Uterus (tissue), 4 donors: ENCODE results near the gene GLIPR2. TPM values are rescaled to one million over a fixed set of nuclear protein-coding genes. Genes with fewer than 3 reads are reported as not detected.

Experiments
- DNase-seq, 2 donors: peaks; one replicate each; pipeline ENCODE4 v3.0.0-alpha.2; 2019 to 2020
- H3K27ac ChIP-seq, 2 donors: fragments of 200-600 bp; sonication (generic); 1 replicate in 1 of 2; 2 replicates in 1 of 2; pipeline ENCODE4 v1.5.1; 2016 to 2018
- H3K27me3 ChIP-seq, 2 donors: fragments of 200-600 bp; sonication (generic); one replicate each; pipeline ENCODE4 v1.5.1; 2018 to 2019; ENCODE audit warnings: control low read depth in 1 of 2
- H3K36me3 ChIP-seq, 2 donors: fragments of 200-600 bp; sonication (generic); one replicate each; pipeline ENCODE4 v1.5.1; 2019; ENCODE audit warnings: control low read depth in 1 of 2
- H3K4me1 ChIP-seq, 2 donors: fragments of 200-600 bp; sonication (generic); one replicate each; pipeline ENCODE4 v1.5.1; 2018 to 2019; ENCODE audit warnings: control low read depth in 1 of 2
- H3K4me3 ChIP-seq, 2 donors: fragments of 200-600 bp; sonication (generic); 1 replicate in 1 of 2; 2 replicates in 1 of 2; pipeline ENCODE4 v1.5.1; 2018 to 2019; ENCODE audit warnings: mild to moderate bottlenecking in 1 of 2
- H3K9me3 ChIP-seq, 2 donors: fragments of 200-600 bp; sonication (generic); one replicate each; pipeline ENCODE4 v1.5.1; 2019; ENCODE audit warnings: control low read depth in 1 of 2
- POLR2A ChIP-seq, 2 donors: fragments of 450-650 bp; IDR thresholded peaks; one replicate each; pipeline ENCODE4 v1.6.1; 2016; ENCODE audit warnings: antibody characterized with exemption in 2 of 2, mild to moderate bottlenecking in 1 of 2, moderate library complexity in 1 of 2
- intact Hi-C: fragments of 100-400 bp; cut with DNase I; formaldehyde crosslinking; loops from one replicate; pipeline ENCODE4 v1.15.1; 2023; ENCODE audit warnings: low total_unique reads
- total RNA-seq, 4 donors: library from RNA; depleted of rRNA in 3 of 4; stranded (reverse); fragments of >200 nt in 3 of 4; gene quantifications; one replicate each; pipeline versions ENCODE4 v1.1.0 to v1.2.4, GENCODE V29; 2014 to 2023
- TF ChIP-seq, protein P1 (sequence below), 4 experiments: fragments of 200-600 bp in 2 of 4; fragments of 450-650 bp in 2 of 4; sonication (generic) in 2 of 4; IDR thresholded peaks; one replicate each; pipeline ENCODE4 v1.5.1; 2016 to 2019; ENCODE audit warnings: antibody characterized with exemption in 4 of 4, mild to moderate bottlenecking in 2 of 4, moderate library complexity in 1 of 4
- donor health status: DM: yes; HTN: yes; CAD: no.

Gene GLIPR2
- total RNA-seq, 4 donors from 2014 or later = 25.6 to 109 (median 60.8) TPM

DNA sequence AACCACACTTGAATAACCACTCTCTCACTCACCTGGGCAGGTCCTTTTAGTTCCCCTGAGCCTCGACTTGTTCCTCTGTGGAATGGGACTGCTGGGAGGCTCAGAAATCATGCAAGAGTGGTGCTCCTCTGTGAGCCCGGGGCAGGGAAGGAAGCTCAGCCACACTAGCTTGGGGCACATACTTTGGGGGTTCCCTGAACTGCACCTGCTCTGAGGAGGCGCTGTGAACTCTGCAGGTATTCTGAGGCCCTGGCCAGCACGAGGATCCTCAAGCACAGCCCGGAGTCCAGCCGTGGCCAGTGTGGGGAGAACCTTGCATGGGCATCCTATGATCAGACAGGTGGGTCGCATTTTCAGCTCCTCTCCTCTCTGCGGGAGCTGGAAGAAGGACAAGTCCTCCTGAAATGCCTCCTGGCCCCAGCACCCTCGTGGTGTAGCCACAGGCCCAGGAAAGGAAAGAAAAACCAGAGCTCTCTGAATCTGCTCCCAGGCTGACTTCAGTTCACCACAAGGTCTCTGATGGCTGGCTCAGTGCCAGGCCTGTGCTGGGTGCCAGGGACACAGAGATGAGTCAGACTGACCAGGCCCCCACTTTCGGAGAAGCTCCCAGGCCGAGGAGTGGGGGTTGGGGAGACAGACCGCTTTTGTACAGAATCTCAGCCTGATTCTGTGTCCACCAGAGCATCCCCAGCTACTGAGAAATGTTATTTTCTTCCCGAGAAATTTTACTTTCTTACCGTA is 11.9 kb downstream of the GLIPR2 start:
- no peaks in the 10 kb centered on the region for H3K36me3 ChIP-seq
- H3K27ac ChIP-seq = peak overlapping the region; percentile 84 to 89
- H3K4me1 ChIP-seq = peaks cover 12 to 14% of the 10 kb centered on the region in 2 donors
- DNase-seq = peak; percentile 99
- no peaks in the 10 kb centered on the region for H3K27me3 ChIP-seq
- peak in 1 of 2 donors; percentile 16 for TF ChIP-seq POLR2A (IDR thresholded peaks at IDR 0.05)
- TF ChIP-seq, protein P1, sequence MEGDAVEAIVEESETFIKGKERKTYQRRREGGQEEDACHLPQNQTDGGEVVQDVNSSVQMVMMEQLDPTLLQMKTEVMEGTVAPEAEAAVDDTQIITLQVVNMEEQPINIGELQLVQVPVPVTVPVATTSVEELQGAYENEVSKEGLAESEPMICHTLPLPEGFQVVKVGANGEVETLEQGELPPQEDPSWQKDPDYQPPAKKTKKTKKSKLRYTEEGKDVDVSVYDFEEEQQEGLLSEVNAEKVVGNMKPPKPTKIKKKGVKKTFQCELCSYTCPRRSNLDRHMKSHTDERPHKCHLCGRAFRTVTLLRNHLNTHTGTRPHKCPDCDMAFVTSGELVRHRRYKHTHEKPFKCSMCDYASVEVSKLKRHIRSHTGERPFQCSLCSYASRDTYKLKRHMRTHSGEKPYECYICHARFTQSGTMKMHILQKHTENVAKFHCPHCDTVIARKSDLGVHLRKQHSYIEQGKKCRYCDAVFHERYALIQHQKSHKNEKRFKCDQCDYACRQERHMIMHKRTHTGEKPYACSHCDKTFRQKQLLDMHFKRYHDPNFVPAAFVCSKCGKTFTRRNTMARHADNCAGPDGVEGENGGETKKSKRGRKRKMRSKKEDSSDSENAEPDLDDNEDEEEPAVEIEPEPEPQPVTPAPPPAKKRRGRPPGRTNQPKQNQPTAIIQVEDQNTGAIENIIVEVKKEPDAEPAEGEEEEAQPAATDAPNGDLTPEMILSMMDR (IDR thresholded peaks at IDR 0.05) = no peak
- H3K9me3 ChIP-seq = no peaks in the 10 kb centered on the region
- H3K4me3 ChIP-seq = no peak overlapping the region
- intact Hi-C loops = no loop called here

DNA sequence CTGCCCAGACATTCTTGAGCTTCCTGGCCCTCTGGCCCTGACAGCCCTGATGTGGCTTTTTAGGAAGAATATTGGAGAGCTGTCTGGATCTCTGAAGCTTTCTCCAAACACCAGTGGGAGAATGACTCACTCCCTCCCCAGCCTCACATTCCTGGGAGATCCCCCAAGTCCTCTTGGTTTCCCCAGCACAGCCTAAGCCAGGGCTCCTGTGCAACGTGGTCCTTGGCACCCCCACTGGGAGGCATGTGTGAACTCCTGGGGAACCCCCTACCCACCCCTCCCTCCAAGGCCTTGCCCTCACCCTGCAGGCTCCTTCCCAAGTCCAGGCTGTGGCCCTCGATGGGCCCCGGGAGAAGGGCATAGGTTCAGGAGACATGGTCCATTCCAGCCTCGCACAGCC is 12.7 kb downstream of the GLIPR2 start:
- Histone ChIP-seq H3K4me3 (no peak overlapping the region), H3K4me1 (peaks cover 12 to 14% of the 10 kb centered on the region in 2 donors), H3K36me3 (no peaks in the 10 kb centered on the region), H3K27me3 (no peaks in the 10 kb centered on the region), H3K9me3 (no peaks in the 10 kb centered on the region), H3K27ac (peak overlapping the region; percentile 84 to 89)
- intact Hi-C loops = no loop called here
- TF ChIP-seq POLR2A (IDR thresholded peaks at IDR 0.05) = no peak
- TF ChIP-seq, protein P1 (IDR thresholded peaks at IDR 0.05) = no peak
- DNase-seq = peak; percentile 46 to 49

DNA sequence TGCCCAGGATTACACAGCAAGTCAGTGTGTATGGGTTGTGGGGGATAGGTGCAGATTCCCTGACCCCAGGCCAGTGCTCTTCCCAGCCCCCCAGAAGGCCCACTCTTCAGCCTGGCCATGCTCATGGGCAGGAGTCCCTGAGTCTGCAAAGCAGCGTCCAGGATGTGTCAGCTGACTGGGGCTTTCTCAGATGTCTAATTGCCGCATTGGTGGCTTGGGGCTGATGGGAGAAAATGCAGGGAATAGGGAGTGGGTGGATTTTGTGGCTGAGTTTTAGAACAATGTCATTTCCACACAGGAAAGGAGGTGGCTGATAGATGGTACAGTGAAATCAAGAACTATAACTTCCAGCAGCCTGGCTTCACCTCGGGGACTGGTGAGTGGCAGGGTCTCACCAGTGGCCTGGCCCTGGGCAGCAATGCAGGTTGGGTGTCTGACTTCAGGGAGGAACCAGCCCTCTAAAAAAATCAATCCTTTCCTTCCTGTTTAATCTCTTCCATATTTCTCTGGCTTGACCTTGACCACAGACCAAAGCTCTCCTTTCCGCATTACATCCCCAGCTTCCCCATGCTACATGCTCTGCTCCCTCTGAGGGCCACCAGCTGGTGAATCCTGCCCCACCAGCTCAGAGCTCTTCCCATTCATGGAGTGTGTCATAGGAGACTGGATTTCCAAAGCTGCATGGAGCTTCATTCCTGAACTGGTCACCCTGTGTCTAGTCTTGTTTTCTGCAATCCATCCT is 14.2 kb downstream of the GLIPR2 start:
- peak overlapping the region; percentile 84 to 89 for H3K27ac ChIP-seq
- H3K36me3 ChIP-seq = no peaks in the 10 kb centered on the region
- no peak for DNase-seq

DNA sequence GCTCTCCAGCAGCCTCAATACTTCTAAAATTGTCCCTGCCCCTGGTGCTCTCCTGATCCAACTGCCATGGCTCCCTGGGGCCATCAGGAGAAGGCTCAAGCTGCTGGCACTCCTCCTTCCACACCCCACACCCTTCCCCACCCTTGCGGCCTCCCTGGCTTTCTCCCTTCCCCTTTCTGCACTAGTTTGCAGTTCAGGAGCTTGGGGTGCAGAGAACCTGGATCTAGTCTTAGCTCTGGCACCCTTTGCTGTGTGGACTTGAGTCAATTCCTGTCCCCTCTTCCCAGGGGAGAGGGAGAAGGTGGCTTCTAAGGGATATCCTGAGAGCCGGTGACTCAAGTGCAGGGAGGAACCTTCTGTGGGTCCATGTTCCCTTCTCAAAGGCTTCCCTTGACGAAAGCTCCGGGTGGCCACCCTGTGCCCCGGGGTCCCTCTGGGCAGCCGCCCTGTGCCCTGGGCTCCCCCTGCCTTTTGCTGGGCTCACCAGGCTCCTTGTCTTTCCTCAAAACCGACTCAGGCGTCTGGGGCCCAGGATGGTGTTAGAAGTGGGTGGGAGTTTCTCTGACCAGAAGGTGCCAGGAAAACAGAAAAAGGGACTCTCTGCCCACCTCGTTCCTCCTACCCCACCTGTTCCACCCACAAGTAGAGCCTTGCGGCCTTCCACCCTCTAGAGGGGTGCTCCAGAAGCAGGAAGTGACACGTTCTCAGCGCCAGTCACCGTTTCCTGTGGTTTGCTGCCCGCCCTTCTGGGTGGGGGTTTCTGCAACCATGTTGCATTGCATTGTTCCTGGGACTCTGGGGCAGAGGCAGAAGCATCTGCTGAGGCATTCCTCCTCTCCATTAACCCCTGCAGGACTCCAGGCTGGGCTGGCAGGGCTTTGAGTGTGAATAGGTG is 15.0 kb downstream of the GLIPR2 start:
- TF ChIP-seq POLR2A (IDR thresholded peaks at IDR 0.05) = no peak
- TF ChIP-seq, protein P1 (IDR thresholded peaks at IDR 0.05) = no peak
- no peak for DNase-seq

More for the DNA sequence above, 14.2 kb downstream of the GLIPR2 start:
- Histone ChIP-seq H3K27me3 (no peaks in the 10 kb centered on the region), H3K4me1 (peaks cover 12 to 14% of the 10 kb centered on the region in 2 donors), H3K9me3 (no peaks in the 10 kb centered on the region), H3K4me3 (no peak overlapping the region)
- intact Hi-C loops = no loop called here
- TF ChIP-seq POLR2A (IDR thresholded peaks at IDR 0.05) = no peak
- TF ChIP-seq, protein P1 (IDR thresholded peaks at IDR 0.05) = no peak

More for the DNA sequence above, 15.0 kb downstream of the GLIPR2 start:
- H3K4me3 ChIP-seq = no peak overlapping the region
- no peaks in the 10 kb centered on the region for H3K36me3 ChIP-seq
- H3K27ac ChIP-seq = peak overlapping the region; percentile 48 to 89
- no peaks in the 10 kb centered on the region for H3K9me3 ChIP-seq
- intact Hi-C loops = no loop called here
- H3K4me1 ChIP-seq = peaks cover 12 to 14% of the 10 kb centered on the region in 2 donors
- no peaks in the 10 kb centered on the region for H3K27me3 ChIP-seq
